ENCODE data around the gene CHN2.

GRCh38 chr7:29442146-29442545 lies 247.6 kb downstream of the CHN2 start:
- TF ChIP-seq CTCF (IDR thresholded peaks at IDR 0.05 in 8 of 11, conservative IDR thresholded peaks at IDR 0.05 in 3 of 11) (no peak), POLR2AphosphoS5 (IDR thresholded peaks at IDR 0.05) (no peak)

Data from spleen (tissue), 7 donors.